ENCODE measurements around the gene CEP83. TPM values are rescaled to one million over a fixed set of nuclear protein-coding genes. Genes with fewer than 3 reads are reported as not detected.

The CEP83 gene
- total and polyA plus RNA-seq, 2 donors (not counting 1 experiment from before 2014, with no cell fraction given), result 7.8 to 13.5 TPM

GRCh38 chr12:94312378-94312777 lies 147.3 kb downstream of the CEP83 start:
- H3K27ac ChIP-seq (ENCODE audit: insufficient read depth, low read length), result no peak overlapping the region
- no peak for DNase-seq (ENCODE audit: low read depth in 2 of 2)
- H4K20me1 ChIP-seq (ENCODE audit: control insufficient read depth, extremely low read depth, insufficient read depth, low read length), result no peaks in the 10 kb centered on the region
- H3K27me3 ChIP-seq (ENCODE audit: control insufficient read depth, insufficient read depth, low read length), result no peaks in the 10 kb centered on the region
- H3K79me2 ChIP-seq (ENCODE audit: control insufficient read depth, insufficient read depth, low read length), result no peaks in the 10 kb centered on the region
- H3K36me3 ChIP-seq (ENCODE audit: control insufficient read depth, insufficient read depth, low read length), result no peaks in the 10 kb centered on the region
- H3K4me2 ChIP-seq (ENCODE audit: extremely low read depth, insufficient read depth, low read length), result no peak overlapping the region
- no peaks in the 10 kb centered on the region for H3K9me3 ChIP-seq (ENCODE audit: control insufficient read depth, insufficient read depth, low read depth, low read length)
- TF ChIP-seq CTCF (conservative IDR thresholded peaks at IDR 0.05 in 1 of 2, IDR thresholded peaks at IDR 0.05 in 1 of 2; ENCODE audit: low read depth in 1 of 2, low read length in 2 of 2), result no peak
- no peak for TF ChIP-seq EZH2 (IDR thresholded peaks at IDR 0.05; ENCODE audit: low read length, missing control alignments)
- H2AFZ ChIP-seq (ENCODE audit: low read length), result no peak overlapping the region
- H3K9ac ChIP-seq (ENCODE audit: insufficient read depth, low read length), result no peak overlapping the region
- no peaks in the 10 kb centered on the region for H3K4me1 ChIP-seq (ENCODE audit: control insufficient read depth, extremely low read depth, insufficient read depth, low read length)
- H3K4me3 ChIP-seq (replicated peaks in 1 of 4; ENCODE audit: control extremely low read depth in 1 of 4, insufficient read depth in 1 of 4, low read depth in 3 of 4, low read length in 4 of 4), result no peak overlapping the region

DNA sequence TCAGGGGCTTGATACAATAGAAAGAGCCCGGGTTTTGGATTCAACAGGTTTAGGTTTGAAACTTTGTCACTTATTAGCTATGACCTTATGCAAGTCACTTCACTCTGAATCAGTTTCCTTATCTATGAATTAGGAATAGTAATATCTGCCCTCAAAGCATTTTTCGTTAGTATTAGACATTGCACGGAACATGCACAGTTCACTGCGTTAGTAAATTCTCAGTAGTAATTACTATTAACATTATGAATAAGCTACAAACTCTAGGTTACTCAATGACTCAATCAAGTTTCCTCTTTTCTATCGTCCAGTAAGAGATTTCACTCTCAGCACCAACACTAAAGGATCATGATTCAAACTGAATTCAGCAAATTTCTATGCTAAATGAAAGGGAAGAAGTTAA lies 150.3 kb downstream of the CEP83 start:
- H3K4me1 ChIP-seq (ENCODE audit: control insufficient read depth, extremely low read depth, insufficient read depth, low read length), result peaks cover 3% of the 10 kb centered on the region
- no peak for TF ChIP-seq CTCF (conservative IDR thresholded peaks at IDR 0.05 in 1 of 2, IDR thresholded peaks at IDR 0.05 in 1 of 2; ENCODE audit: low read depth in 1 of 2, low read length in 2 of 2)
- H3K9ac ChIP-seq (ENCODE audit: insufficient read depth, low read length), result no peak overlapping the region
- H3K36me3 ChIP-seq (ENCODE audit: control insufficient read depth, insufficient read depth, low read length), result no peaks in the 10 kb centered on the region
- H3K4me2 ChIP-seq (ENCODE audit: extremely low read depth, insufficient read depth, low read length), result no peak overlapping the region
- no peak overlapping the region for H2AFZ ChIP-seq (ENCODE audit: low read length)
- no peaks in the 10 kb centered on the region for H3K27me3 ChIP-seq (ENCODE audit: control insufficient read depth, insufficient read depth, low read length)
- no peaks in the 10 kb centered on the region for H3K79me2 ChIP-seq (ENCODE audit: control insufficient read depth, insufficient read depth, low read length)
- no peak for DNase-seq (ENCODE audit: low read depth in 2 of 2)
- no peaks in the 10 kb centered on the region for H3K9me3 ChIP-seq (ENCODE audit: control insufficient read depth, insufficient read depth, low read depth, low read length)
- no peak overlapping the region for H3K4me3 ChIP-seq (replicated peaks in 1 of 4; ENCODE audit: control extremely low read depth in 1 of 4, insufficient read depth in 1 of 4, low read depth in 3 of 4, low read length in 4 of 4)
- H3K27ac ChIP-seq (ENCODE audit: insufficient read depth, low read length), result no peak overlapping the region
- no peaks in the 10 kb centered on the region for H4K20me1 ChIP-seq (ENCODE audit: control insufficient read depth, extremely low read depth, insufficient read depth, low read length)

DNA sequence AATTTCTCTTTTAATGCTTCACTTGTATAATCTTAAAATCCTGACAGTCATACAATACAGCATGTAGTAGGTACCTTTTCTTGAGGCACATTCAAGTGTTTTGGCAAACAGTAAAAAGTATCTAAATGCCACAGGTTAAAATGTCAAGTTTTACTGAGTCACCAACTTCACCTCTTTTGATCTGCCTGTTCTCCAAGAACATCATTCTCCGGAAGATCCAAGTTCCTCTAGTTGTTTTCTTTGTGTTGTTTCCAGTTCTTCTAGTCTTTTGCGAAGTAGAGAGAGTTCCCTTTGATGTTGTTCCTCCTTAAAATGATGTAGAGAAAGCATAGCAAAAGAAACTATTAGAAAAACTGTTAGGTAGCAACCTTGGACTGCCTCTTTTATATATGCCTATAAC lies 151.1 kb downstream of the CEP83 start:
- no peak overlapping the region for H3K4me2 ChIP-seq (ENCODE audit: extremely low read depth, insufficient read depth, low read length)
- H2AFZ ChIP-seq (ENCODE audit: low read length), result no peak overlapping the region
- H3K36me3 ChIP-seq (ENCODE audit: control insufficient read depth, insufficient read depth, low read length), result no peaks in the 10 kb centered on the region
- TF ChIP-seq CTCF (conservative IDR thresholded peaks at IDR 0.05 in 1 of 2, IDR thresholded peaks at IDR 0.05 in 1 of 2; ENCODE audit: low read depth in 1 of 2, low read length in 2 of 2) (no peak), EZH2 (IDR thresholded peaks at IDR 0.05; ENCODE audit: low read length, missing control alignments) (no peak)
- H3K79me2 ChIP-seq (ENCODE audit: control insufficient read depth, insufficient read depth, low read length), result no peaks in the 10 kb centered on the region
- no peaks in the 10 kb centered on the region for H3K27me3 ChIP-seq (ENCODE audit: control insufficient read depth, insufficient read depth, low read length)
- H3K9ac ChIP-seq (ENCODE audit: insufficient read depth, low read length), result no peak overlapping the region
- H3K4me3 ChIP-seq (replicated peaks in 1 of 4; ENCODE audit: control extremely low read depth in 1 of 4, insufficient read depth in 1 of 4, low read depth in 3 of 4, low read length in 4 of 4), result no peak overlapping the region
- H3K4me1 ChIP-seq (ENCODE audit: control insufficient read depth, extremely low read depth, insufficient read depth, low read length), result peaks cover 6% of the 10 kb centered on the region
- H3K27ac ChIP-seq (ENCODE audit: insufficient read depth, low read length), result no peak overlapping the region
- peak in 1 of 2 donors; percentile 40 for DNase-seq (ENCODE audit: low read depth in 2 of 2)
- no peaks in the 10 kb centered on the region for H3K9me3 ChIP-seq (ENCODE audit: control insufficient read depth, insufficient read depth, low read depth, low read length)
- H4K20me1 ChIP-seq (ENCODE audit: control insufficient read depth, extremely low read depth, insufficient read depth, low read length), result no peaks in the 10 kb centered on the region

All from fibroblast of lung (primary cell).